Spinal cord (tissue), 10 donors: ENCODE results near the gene TIAM2. TPM values are rescaled to one million over a fixed set of nuclear protein-coding genes. Genes with fewer than 3 reads are reported as not detected.
"Not testable (repeated sequence)": the region's sequence is repeated elsewhere in the genome, so short reads cannot be mapped to it uniquely, and the experiment has no call there.

Experiments
- DNase-seq, 6 donors: peaks; one replicate each; pipeline versions ENCODE4 v3.0.0 to v3.0.0-alpha.2; 2013 to 2015; ENCODE audit warnings: low spot score in 6 of 6, low read depth in 4 of 6
- H3K27ac ChIP-seq: one replicate; pipeline ENCODE4 v1.5.1; 2013; ENCODE audit warnings: low read depth, low read length, control low read depth
- H3K27me3 ChIP-seq: one replicate; pipeline ENCODE4 v1.6.1; 2013; ENCODE audit warnings: low read length; ENCODE audit not compliant: control insufficient read depth, insufficient read depth
- H3K36me3 ChIP-seq: one replicate; pipeline ENCODE4 v1.6.1; 2013; ENCODE audit warnings: low read length; ENCODE audit not compliant: control insufficient read depth, insufficient read depth
- H3K4me1 ChIP-seq: one replicate; pipeline ENCODE4 v1.6.1; 2013; ENCODE audit warnings: low read length; ENCODE audit not compliant: control insufficient read depth, insufficient read depth
- H3K4me3 ChIP-seq: one replicate; pipeline ENCODE4 v1.5.1; 2013; ENCODE audit warnings: low read depth, low read length, control low read depth
- H3K9me3 ChIP-seq: one replicate; pipeline ENCODE4 v1.6.1; 2013; ENCODE audit warnings: low read length; ENCODE audit not compliant: control insufficient read depth, insufficient read depth
- WGBS: methylation state at CpG from one replicate; pipeline ENCODE4 v1.1.5; 2013; ENCODE audit warnings: missing lambda C conversion rate; ENCODE audit not compliant: insufficient coverage; 5-methylcytosine and 5-hydroxymethylcytosine counted together
- polyA plus RNA-seq, 2 donors: library from polyadenylated mRNA; unstranded; fragments of 120-200 nt; gene quantifications; one replicate each; pipeline ENCODE4 v1.2.1, GENCODE V29; 2013; ENCODE audit not compliant: insufficient read length in 2 of 2
- total RNA-seq, 2 donors: library from RNA; depleted of rRNA in 1 of 2; stranded (reverse); fragments of 120-200 nt in 1 of 2; fragments of >200 nt in 1 of 2; gene quantifications; one replicate each; pipeline versions ENCODE4 v1.2.3 to v1.2.4, GENCODE V29; 2013 to 2014
- donor health status: healthy.

TIAM2 gene
- total and polyA plus RNA-seq, 4 donors = 15.6 to 25.7 (median 19.5) TPM

DNA sequence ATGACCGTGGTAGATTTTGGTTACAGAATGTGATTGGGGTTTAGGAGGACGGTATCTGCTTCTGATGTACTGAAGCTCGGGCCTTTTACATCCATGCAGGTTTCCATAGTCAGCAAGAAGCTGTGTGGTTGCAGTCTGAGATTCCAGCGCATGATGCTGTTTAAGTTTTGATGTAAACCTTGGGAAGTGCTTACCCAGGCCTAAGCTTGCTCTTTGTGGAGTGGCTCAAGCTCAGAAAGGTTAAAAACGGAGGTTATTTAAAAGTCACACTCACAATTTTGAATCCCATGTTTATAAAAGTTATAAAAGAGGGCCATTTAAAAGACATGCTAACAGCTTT lies 121.4 kb downstream of the TIAM2 start:
- no peaks in the 10 kb centered on the region for H3K9me3 ChIP-seq
- H3K27me3 ChIP-seq = no peaks in the 10 kb centered on the region
- H3K4me3 ChIP-seq = no peak overlapping the region
- H3K36me3 ChIP-seq = no peaks in the 10 kb centered on the region
- no peak for DNase-seq
- H3K4me1 ChIP-seq = peaks cover 3% of the 10 kb centered on the region
- H3K27ac ChIP-seq = no peak overlapping the region
- 91% methylated on average over 4 of the region's 5 CpGs for WGBS

DNA sequence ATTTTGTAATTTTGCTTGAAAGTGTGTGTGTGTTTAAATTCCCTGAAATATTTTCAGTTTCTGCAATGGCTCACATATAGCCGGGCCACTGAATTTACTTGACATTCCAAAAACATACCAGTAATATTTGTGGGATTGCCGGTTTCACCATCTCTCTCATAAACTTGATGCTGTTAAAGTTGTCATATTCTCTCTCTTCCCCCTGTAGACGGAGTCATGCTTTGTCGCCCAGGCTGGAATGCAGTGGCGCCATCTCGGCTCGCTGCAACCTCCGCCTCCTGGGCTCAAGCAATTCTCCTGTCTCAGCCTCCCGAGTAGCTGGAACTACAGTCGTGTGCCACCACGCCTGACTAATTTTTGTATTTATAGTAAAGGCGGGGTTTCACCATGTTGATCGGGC lies 122.1 kb downstream of the TIAM2 start:
- WGBS = 71% methylated on average over 7 of the region's 13 CpGs

DNA sequence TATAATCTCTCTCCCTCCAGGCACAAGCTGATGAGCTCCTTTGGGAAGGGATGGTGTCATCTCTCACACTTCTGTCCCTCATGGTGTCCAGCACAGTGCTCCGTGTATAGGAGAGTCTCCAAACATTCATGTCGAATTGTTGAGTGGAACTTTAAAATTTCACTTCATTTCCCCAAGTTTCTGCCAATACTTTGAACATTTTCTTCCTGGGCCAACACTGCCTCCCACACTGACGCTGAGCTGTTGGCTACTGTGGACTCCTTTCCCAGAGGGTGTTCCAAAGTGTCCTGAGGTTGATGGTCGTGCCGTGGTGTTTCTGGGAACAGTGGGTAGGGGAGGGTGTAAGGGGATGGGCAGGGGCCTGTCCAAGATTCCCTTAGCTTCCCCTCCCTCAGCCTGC lies 122.7 kb downstream of the TIAM2 start:
- Histone ChIP-seq H3K9me3 (no peaks in the 10 kb centered on the region), H3K36me3 (no peaks in the 10 kb centered on the region), H3K4me3 (no peak overlapping the region), H3K27me3 (no peaks in the 10 kb centered on the region), H3K27ac (no peak overlapping the region), H3K4me1 (peaks cover 5% of the 10 kb centered on the region)
- no peak for DNase-seq
- WGBS = no CpG with 5 or more reads among the region's 5 CpGs

More for the DNA sequence above, 122.1 kb downstream of the TIAM2 start:
- Histone ChIP-seq H3K4me3 (no peak overlapping the region), H3K9me3 (no peaks in the 10 kb centered on the region), H3K36me3 (no peaks in the 10 kb centered on the region), H3K4me1 (peaks cover 5% of the 10 kb centered on the region), H3K27me3 (no peaks in the 10 kb centered on the region), H3K27ac (no peak overlapping the region)
- DNase-seq = no peak

DNA sequence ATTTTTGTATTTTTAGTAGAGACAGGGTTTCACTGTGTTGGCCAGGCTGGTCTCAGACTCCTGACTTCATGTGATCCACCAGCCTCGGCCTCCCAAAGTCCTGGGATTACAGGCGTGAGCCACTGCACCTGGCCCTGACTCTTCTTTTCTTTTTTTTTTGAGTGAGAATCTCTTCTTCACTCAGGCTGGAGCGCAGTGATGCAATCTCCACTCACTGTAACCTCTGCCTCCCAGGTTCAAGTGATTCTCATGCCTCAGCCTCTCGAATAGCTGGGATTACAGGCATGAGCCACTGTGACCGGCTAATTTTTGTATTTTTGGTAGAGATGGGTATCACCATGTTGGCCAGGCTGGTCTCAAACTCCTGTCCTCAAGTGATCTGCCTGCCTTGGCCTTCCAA lies 124.1 kb downstream of the TIAM2 start:
- not testable (repeated sequence) for H3K4me3 ChIP-seq, H3K27me3 ChIP-seq, H3K27ac ChIP-seq, H3K9me3 ChIP-seq, DNase-seq, H3K36me3 ChIP-seq
- peaks cover 12% of the 10 kb centered on the region for H3K4me1 ChIP-seq
- 100% methylated on average over 3 of the region's 5 CpGs for WGBS

DNA sequence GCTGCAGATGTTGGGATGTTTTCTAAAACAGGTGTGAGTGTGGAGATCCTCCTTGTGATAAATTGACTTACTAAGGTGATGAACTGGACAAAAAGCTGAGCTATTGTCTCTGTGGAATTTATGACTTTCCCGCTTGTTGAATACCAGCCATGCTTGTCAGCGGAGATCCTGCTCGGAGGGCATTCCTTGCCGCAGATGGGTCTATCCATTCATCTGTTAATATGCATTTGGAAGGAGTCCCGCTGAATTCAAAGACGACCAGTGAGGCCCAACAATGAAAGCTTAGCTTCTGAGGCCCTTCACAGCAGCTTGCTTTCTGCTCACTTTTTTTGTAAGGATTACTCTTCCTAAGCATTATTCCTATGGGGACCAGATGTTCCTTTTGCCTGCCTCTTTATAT lies 124.9 kb downstream of the TIAM2 start:
- DNase-seq = peak in 2 of 6 donors; percentile 70 to 73
- H3K27ac ChIP-seq = no peak overlapping the region
- 20% methylated on average over 4 of the region's 6 CpGs for WGBS
- H3K9me3 ChIP-seq = no peaks in the 10 kb centered on the region
- H3K36me3 ChIP-seq = no peaks in the 10 kb centered on the region
- H3K27me3 ChIP-seq = no peaks in the 10 kb centered on the region
- no peak overlapping the region for H3K4me3 ChIP-seq
- H3K4me1 ChIP-seq = peaks cover 12% of the 10 kb centered on the region

DNA sequence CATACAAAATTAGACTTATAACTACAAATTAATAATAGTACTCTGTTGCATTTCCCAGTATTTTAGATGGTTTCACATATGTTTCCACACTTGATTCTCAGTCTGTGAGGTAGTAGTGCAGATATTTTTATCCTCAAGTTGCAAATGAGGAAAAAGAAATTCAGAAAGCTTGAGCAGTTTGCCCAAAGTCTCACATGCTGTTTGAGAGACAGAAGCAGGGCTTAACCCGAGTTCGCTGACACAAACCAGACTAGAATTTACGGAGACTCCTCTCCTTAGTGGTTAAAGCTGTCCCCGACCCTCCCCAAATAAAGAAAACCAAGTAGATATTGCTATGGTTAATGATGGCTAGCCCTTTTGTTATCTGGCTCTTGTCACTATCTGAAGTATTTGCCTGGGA lies 126.2 kb downstream of the TIAM2 start:
- no CpG with 5 or more reads among the region's 4 CpGs for WGBS
- no peaks in the 10 kb centered on the region for H3K27me3 ChIP-seq
- H3K36me3 ChIP-seq = no peaks in the 10 kb centered on the region
- H3K9me3 ChIP-seq = no peaks in the 10 kb centered on the region
- no peak overlapping the region for H3K27ac ChIP-seq
- peak in 1 of 6 donors; percentile 63 for DNase-seq
- H3K4me3 ChIP-seq = no peak overlapping the region
- peaks cover 12% of the 10 kb centered on the region for H3K4me1 ChIP-seq

DNA sequence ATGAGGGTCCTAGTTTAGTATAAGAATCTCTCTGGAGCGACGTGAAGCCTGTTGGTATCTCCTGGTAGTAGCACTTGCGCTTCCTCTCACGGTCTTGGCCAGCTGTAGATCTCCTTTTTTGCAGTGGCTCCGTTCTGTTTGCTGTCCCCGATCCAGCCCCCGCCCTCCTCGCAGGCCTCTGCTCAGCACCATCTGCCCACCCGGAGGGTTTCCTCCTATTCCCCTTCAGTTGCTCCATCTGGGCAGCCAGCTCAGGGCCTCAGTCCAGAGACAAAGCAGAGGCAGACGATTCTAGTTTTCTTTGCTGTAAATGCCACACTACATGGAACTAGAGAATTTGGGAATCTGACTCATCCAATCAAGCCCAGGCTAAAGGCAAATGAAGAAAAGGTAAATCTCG lies 126.6 kb downstream of the TIAM2 start:
- H3K27ac ChIP-seq = no peak overlapping the region

DNA sequence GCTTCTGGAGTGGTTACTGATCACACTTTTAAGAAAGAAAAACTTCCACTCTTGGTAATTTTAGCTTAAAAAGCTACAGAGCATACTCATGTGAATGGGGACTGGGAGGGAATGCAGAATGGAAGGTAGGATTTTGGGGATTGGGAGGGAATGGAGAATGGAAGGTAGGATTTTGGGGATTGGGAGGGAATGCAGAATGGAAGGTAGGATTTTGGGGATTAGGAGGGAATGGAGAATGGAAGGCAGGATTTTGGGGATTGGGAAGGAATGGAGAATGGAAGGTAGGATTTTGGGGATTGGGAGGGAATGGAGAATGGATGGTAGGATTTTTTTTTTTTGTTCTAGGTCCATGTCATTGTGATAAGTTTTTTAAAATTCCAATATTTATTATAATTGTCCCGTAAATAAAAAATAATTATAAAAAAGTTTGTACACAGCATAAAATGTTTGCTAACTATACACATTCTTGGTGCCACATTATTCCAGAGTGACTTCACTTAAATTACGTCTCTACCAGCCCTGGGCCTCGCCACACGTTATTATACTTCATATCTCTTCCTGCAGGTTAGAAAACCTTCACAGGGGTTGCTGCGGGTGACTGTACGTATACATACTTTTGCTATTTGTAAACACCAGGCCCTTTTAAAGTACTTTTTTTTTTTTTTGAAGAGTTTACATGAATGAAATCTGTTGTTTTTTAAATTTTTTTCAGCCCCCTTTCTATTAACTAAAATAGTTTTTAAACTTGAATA lies 127.3 kb downstream of the TIAM2 start:
- Histone ChIP-seq H3K27me3 (no peaks in the 10 kb centered on the region), H3K27ac (no peak overlapping the region), H3K9me3 (no peaks in the 10 kb centered on the region), H3K4me1 (peaks cover 12% of the 10 kb centered on the region), H3K36me3 (no peaks in the 10 kb centered on the region), H3K4me3 (no peak overlapping the region)
- WGBS = 90% methylated on average over 2 of the region's 6 CpGs
- DNase-seq = no peak

More for the DNA sequence above, 126.6 kb downstream of the TIAM2 start:
- H3K4me1 ChIP-seq = peaks cover 12% of the 10 kb centered on the region
- no peak overlapping the region for H3K4me3 ChIP-seq
- no peaks in the 10 kb centered on the region for H3K27me3 ChIP-seq
- H3K36me3 ChIP-seq = no peaks in the 10 kb centered on the region
- WGBS = 15% methylated on average over 10 of the region's 11 CpGs
- no peaks in the 10 kb centered on the region for H3K9me3 ChIP-seq
- peak in 2 of 6 donors; percentile 68 to 86 for DNase-seq

DNA sequence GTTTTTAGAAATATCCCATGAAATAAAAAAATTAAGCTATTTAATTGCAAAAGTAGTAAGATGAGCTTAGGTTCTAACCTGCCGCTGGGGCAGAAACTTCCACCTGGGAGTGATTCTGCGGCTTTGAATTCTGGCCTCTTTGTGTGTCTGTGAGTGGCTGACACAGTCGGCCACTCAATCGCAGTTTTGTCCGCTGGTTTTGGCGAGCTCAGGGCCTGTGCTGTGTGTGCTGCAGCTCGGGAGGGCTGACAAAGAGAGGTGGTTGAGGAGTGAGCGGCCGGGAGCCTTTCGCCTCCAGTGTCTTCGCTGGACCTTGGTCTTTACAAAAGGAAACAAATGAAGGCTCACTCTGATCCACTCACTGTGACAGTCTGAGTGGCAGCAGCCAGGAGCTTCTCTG lies 128.4 kb downstream of the TIAM2 start:
- WGBS = 58% methylated on average over 11 of the region's 11 CpGs
- H3K9me3 ChIP-seq = no peaks in the 10 kb centered on the region
- H3K4me3 ChIP-seq = no peak overlapping the region
- H3K27ac ChIP-seq = no peak overlapping the region
- H3K36me3 ChIP-seq = no peaks in the 10 kb centered on the region
- peak in 1 of 6 donors; percentile 23 for DNase-seq
- peaks cover 12% of the 10 kb centered on the region for H3K4me1 ChIP-seq
- H3K27me3 ChIP-seq = no peaks in the 10 kb centered on the region

DNA sequence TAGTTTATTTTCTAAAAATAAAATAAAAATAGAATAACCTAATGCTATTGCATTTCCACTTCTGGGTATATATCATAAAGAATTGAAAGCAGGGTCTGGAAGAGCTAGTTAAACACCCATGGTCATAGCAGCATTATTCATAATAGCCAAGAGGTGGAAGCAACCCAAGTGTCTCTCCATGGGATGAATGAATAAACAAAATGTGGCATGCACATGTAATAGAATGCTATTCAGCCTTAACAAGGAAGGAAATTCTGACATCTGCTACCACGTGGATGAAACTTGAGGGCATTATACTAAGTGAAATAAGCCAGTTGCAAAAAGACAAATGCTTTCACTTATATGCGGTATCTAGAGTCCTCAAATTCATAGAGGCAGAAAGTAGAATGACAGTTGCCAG lies 130.8 kb downstream of the TIAM2 start:
- Histone ChIP-seq H3K27ac (no peak overlapping the region), H3K9me3 (no peaks in the 10 kb centered on the region), H3K4me1 (peaks cover 12% of the 10 kb centered on the region), H3K4me3 (no peak overlapping the region), H3K27me3 (no peaks in the 10 kb centered on the region), H3K36me3 (peaks cover 7% of the 10 kb centered on the region)
- WGBS = 79% methylated on average over 2 of the region's 2 CpGs
- DNase-seq = peak in 1 of 6 donors; percentile 24
